K562 (cell line): Measurements from ENCODE around the gene NT5C. TPM values are rescaled to one million over a fixed set of nuclear protein-coding genes. Genes with fewer than 3 reads are reported as not detected.

Experiments
- ARID2 ChIP-seq: fragments of 450-650 bp; IDR thresholded peaks from 2 replicates; pipeline ENCODE4 v1.6.1; 2017; ENCODE audit warnings: antibody characterized with exemption, mild to moderate bottlenecking
- BDP1 ChIP-seq: IDR thresholded peaks from 3 replicates; pipeline ENCODE4 v1.6.1; 2011; ENCODE audit not compliant: insufficient read length, insufficient read depth
- BMI1 ChIP-seq: fragments of 150-350 bp; IDR thresholded peaks from 2 replicates; pipeline ENCODE4 v1.6.1; 2014; ENCODE audit warnings: low read length
- BRD9 ChIP-seq: fragments of 450-650 bp; IDR thresholded peaks from 2 replicates; pipeline ENCODE4 v1.6.1; 2018; ENCODE audit warnings: low read depth; ENCODE audit not compliant: partially characterized antibody
- CREB1 ChIP-seq, 2 experiments: sonication (generic) in 1 of 2; formaldehyde crosslinking in 1 of 2; IDR thresholded peaks; 2 replicates each; pipeline versions ENCODE4 v1.6.1 to v1.8.0; 2012 to 2022; ENCODE audit warnings: inconsistent platforms in 1 of 2, mild to moderate bottlenecking in 1 of 2, missing genetic modification reagents in 1 of 2, moderate library complexity in 1 of 2
- DDX20 ChIP-seq: fragments of 450-650 bp; IDR thresholded peaks from 2 replicates; pipeline ENCODE4 v1.6.1; 2016; ENCODE audit warnings: missing genetic modification characterization, low read depth, mild to moderate bottlenecking, missing compliant biosample characterization, moderate library complexity
- ETV5 ChIP-seq: sonication (generic); formaldehyde crosslinking; IDR thresholded peaks from 2 replicates; pipeline ENCODE4 v1.4.0; 2020; ENCODE audit warnings: low read depth, mild to moderate bottlenecking, missing genetic modification reagents
- HMGN3 ChIP-seq: IDR thresholded peaks from 2 replicates; pipeline ENCODE4 v1.6.1; 2011; ENCODE audit warnings: borderline replicate concordance, low read depth, mild to moderate bottlenecking, mixed read lengths, low read length; ENCODE audit not compliant: insufficient read length; ENCODE audit errors: extremely low read depth
- KAT2B ChIP-seq: IDR thresholded peaks from one replicate; pipeline ENCODE4 v1.6.1; 2012; ENCODE audit warnings: low read depth, mild to moderate bottlenecking, control low read depth, inconsistent platforms, low read length, moderate library complexity
- KDM1A ChIP-seq, 2 experiments: fragments of 450-650 bp; IDR thresholded peaks; 2 replicates each; pipeline ENCODE4 v1.6.1; 2016; ENCODE audit warnings: mild to moderate bottlenecking in 2 of 2
- MEF2D ChIP-seq: conservative IDR thresholded peaks from 2 replicates; pipeline ENCODE4 v1.6.1; 2016; ENCODE audit warnings: low read depth, missing genetic modification characterization, missing compliant biosample characterization
- MTA3 ChIP-seq: fragments of 450-650 bp; formaldehyde crosslinking; IDR thresholded peaks from 2 replicates; pipeline ENCODE4 v1.6.1; 2017; ENCODE audit warnings: mild to moderate bottlenecking, borderline replicate concordance
- NCOA1 ChIP-seq: fragments of 450-650 bp; IDR thresholded peaks from 2 replicates; pipeline ENCODE4 v1.6.1; 2016; ENCODE audit warnings: low read depth
- NEUROD1 ChIP-seq: fragments of 150-350 bp; IDR thresholded peaks from 2 replicates; pipeline ENCODE4 v1.6.1; 2014; ENCODE audit warnings: borderline replicate concordance, low read length, low read depth; ENCODE audit not compliant: partially characterized antibody
- NR2C1 ChIP-seq, 2 experiments: fragments of 450-650 bp; IDR thresholded peaks; 2 replicates each; pipeline ENCODE4 v1.6.1; 2017; ENCODE audit warnings: mild to moderate bottlenecking in 2 of 2, antibody characterized with exemption in 1 of 2, inconsistent platforms in 1 of 2, missing compliant biosample characterization in 1 of 2, missing genetic modification characterization in 1 of 2
- NR3C1 ChIP-seq: sonication (generic); formaldehyde crosslinking; IDR thresholded peaks from 2 replicates; pipeline ENCODE4 v1.8.1; 2022; ENCODE audit warnings: missing genetic modification reagents
- POLR2A ChIP-seq: fragments of 450-650 bp; conservative IDR thresholded peaks from 2 replicates; pipeline ENCODE4 v1.6.1; 2016
- POLR2B ChIP-seq: fragments of 450-650 bp; IDR thresholded peaks from 2 replicates; pipeline ENCODE4 v1.6.1; 2018; ENCODE audit warnings: low read depth; ENCODE audit not compliant: partially characterized antibody
- SREBF2 ChIP-seq: sonication (generic); formaldehyde crosslinking; IDR thresholded peaks from 2 replicates; pipeline ENCODE4 v1.4.0; 2020; ENCODE audit warnings: mild to moderate bottlenecking, missing genetic modification reagents
- ZBED1 ChIP-seq: IDR thresholded peaks from 2 replicates; pipeline ENCODE4 v1.6.1; 2014
- ZEB2 ChIP-seq: fragments of 450-650 bp; IDR thresholded peaks from 2 replicates; pipeline ENCODE4 v1.6.1; 2016
- ZNF586 ChIP-seq: fragments of 450-650 bp; formaldehyde crosslinking; conservative IDR thresholded peaks from 2 replicates; pipeline ENCODE4 v1.4.0; 2020; ENCODE audit warnings: mild to moderate bottlenecking, moderate library complexity
- ZNF717 ChIP-seq: fragments of 250-450 bp; sonication (Bioruptor Pico); IDR thresholded peaks from 2 replicates; pipeline ENCODE4 v1.5.0; 2021
- polyA plus RNA-seq, 8 experiments: library from polyadenylated mRNA; depleted of rRNA in 4 of 8; stranded (reverse) in 5 of 8; unstranded in 3 of 8; fragments of >200 nt; fragmentation: Nextera tagmentation in 2 of 8; fragmentation: Illumina TruSeq in 1 of 8; extraction: Ambion mirVana in 2 of 8; extraction: Trizol in 1 of 8; gene quantifications; 2 replicates each; pipeline versions ENCODE4 v1.2.1 to v1.2.3, GENCODE V29; 2011 to 2014; ENCODE audit warnings: inconsistent platforms in 1 of 8, missing spikeins in 1 of 8
- total RNA-seq, 7 experiments: library from RNA; depleted of rRNA in 6 of 7; stranded (reverse); fragments of >200 nt in 6 of 7; fragmentation: Illumina TruSeq in 2 of 7; extraction: Trizol in 2 of 7; gene quantifications; 2 replicates each; pipeline versions ENCODE4 v1.2.1 to v1.2.3, GENCODE V29; 2011 to 2021; ENCODE audit warnings: low replicate concordance in 1 of 7
- TF ChIP-seq, protein P1 (sequence below): sonication (generic); formaldehyde crosslinking; IDR thresholded peaks from 2 replicates; pipeline ENCODE4 v1.8.0; 2023; ENCODE audit warnings: mild to moderate bottlenecking, missing genetic modification reagents
- TF ChIP-seq, protein P2 (sequence below): sonication (generic); formaldehyde crosslinking; IDR thresholded peaks from 2 replicates; pipeline ENCODE4 v1.8.0; 2022; ENCODE audit warnings: missing genetic modification reagents, mild to moderate bottlenecking, borderline replicate concordance
- TF ChIP-seq, protein P3 (sequence below): fragments of 250-450 bp; sonication (Bioruptor Pico); IDR thresholded peaks from 2 replicates; pipeline ENCODE4 v1.8.0; 2021; ENCODE audit warnings: moderate library complexity, mild to moderate bottlenecking, inconsistent platforms

The NT5C gene
- total and polyA plus RNA-seq, 9 of the 15 experiments (the other 6 are each of a cell fraction or from before 2014, with no cell fraction given) = 2.9 to 205 (median 45.0) TPM

DNA sequence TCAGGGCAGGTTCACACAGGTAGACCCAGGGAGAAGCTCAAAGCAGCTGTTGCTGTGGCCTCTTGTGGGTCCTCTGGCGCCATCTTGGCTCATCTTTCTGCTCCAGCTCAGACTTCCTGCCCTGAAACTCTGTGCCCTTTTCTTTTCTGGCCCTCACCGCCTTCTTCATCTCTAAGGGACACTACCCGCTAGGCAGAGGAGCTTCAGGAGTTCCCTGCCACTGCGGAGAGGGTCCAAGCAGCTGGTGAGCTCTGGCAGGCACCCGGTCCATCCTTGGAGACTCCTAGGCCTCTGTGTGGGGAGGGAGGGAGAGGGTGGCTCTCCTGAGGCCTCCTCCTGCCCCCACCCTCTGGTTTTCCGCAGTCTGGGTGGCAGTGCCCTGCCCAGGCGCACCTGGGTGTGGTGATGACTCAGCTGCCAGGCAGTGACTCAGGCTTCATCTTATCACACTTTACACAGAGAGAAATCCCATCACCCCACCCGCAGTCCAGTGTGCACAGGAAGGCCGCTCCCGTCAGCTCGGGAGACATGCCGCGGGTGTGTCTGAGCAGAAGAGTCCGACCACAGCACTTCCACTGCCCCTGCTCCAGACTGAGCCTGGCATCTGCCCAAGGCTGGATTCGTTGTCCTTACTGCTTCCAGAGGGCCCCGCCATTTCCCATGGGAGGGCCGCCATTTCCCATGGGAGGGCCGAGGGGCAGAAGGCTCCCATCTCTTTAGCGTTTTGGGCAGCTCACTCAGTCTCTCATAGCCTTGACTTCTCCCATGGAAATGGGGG, 7.3 kb downstream of the NT5C start (continued):
- TF ChIP-seq, protein P1, sequence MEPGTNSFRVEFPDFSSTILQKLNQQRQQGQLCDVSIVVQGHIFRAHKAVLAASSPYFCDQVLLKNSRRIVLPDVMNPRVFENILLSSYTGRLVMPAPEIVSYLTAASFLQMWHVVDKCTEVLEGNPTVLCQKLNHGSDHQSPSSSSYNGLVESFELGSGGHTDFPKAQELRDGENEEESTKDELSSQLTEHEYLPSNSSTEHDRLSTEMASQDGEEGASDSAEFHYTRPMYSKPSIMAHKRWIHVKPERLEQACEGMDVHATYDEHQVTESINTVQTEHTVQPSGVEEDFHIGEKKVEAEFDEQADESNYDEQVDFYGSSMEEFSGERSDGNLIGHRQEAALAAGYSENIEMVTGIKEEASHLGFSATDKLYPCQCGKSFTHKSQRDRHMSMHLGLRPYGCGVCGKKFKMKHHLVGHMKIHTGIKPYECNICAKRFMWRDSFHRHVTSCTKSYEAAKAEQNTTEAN (CRISPR knock-in tag) = no peak
- TF ChIP-seq ZNF717 (CRISPR knock-in tag) = no peak
- no peak; the same call in 1 of the 2 replicates for TF ChIP-seq SREBF2
- TF ChIP-seq DDX20 = no peak
- peak; percentile 81 for TF ChIP-seq HMGN3
- peak; percentile 83; the same call in 1 of the 2 replicates for TF ChIP-seq ZEB2
- TF ChIP-seq BMI1 = no peak
- peak; percentile 10; the same call in 1 of the 2 replicates for TF ChIP-seq MEF2D (tag)
- no peak for TF ChIP-seq NR2C1 (IDR thresholded peaks at IDR 0.05)
- TF ChIP-seq NR2C1 (tag; IDR thresholded peaks at IDR 0.05) = no peak
- no peak for TF ChIP-seq ZNF586
- no peak for TF ChIP-seq KAT2B
- no peak for TF ChIP-seq BRD9
- no peak for TF ChIP-seq ARID2
- peak; percentile 57; the same call in 1 of the 2 replicates for TF ChIP-seq ETV5 (CRISPR knock-in tag)
- TF ChIP-seq POLR2A = peak; percentile 63
- peak; percentile 47; the same call in 1 of the 2 replicates for TF ChIP-seq CREB1 (IDR thresholded peaks at IDR 0.05)
- TF ChIP-seq CREB1 (CRISPR knock-in tag; IDR thresholded peaks at IDR 0.05) = no peak
- TF ChIP-seq NEUROD1 = peak; percentile 84
- no peak for TF ChIP-seq BDP1
- TF ChIP-seq NR3C1 = no peak
- TF ChIP-seq, protein P2, sequence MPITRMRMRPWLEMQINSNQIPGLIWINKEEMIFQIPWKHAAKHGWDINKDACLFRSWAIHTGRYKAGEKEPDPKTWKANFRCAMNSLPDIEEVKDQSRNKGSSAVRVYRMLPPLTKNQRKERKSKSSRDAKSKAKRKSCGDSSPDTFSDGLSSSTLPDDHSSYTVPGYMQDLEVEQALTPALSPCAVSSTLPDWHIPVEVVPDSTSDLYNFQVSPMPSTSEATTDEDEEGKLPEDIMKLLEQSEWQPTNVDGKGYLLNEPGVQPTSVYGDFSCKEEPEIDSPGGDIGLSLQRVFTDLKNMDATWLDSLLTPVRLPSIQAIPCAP (CRISPR knock-in tag) = no peak
- no peak for TF ChIP-seq POLR2B
- peak; percentile 56; the same call in 1 of the 2 replicates for TF ChIP-seq NCOA1
- TF ChIP-seq, protein P3, sequence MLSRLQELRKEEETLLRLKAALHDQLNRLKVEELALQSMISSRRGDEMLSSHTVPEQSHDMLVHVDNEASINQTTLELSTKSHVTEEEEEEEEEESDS (CRISPR knock-in tag) = no peak
- TF ChIP-seq KDM1A (IDR thresholded peaks at IDR 0.05) = peak; percentile 44 to 75; a peak in 3 of 4 replicates
- TF ChIP-seq MTA3 = peak; percentile 95
- peak; percentile 46; the same call in 1 of the 2 replicates for TF ChIP-seq ZBED1
